HL-60 (cell line): ENCODE data around the gene CLSTN3.

Experiments used
- GABPA ChIP-seq: IDR thresholded peaks from 2 replicates; pipeline ENCODE4 v1.6.1; 2012; ENCODE audit warnings: low read depth
- TF ChIP-seq, protein P1 (sequence below): IDR thresholded peaks from one replicate; pipeline ENCODE4 v1.5.1; 2011; ENCODE audit warnings: low read length, control low read depth, inconsistent platforms; ENCODE audit not compliant: insufficient read depth
- TF ChIP-seq, protein P2 (sequence below): IDR thresholded peaks from 2 replicates; pipeline ENCODE4 v1.6.1; 2012; ENCODE audit warnings: low read depth; ENCODE audit not compliant: insufficient replicate concordance

DNA sequence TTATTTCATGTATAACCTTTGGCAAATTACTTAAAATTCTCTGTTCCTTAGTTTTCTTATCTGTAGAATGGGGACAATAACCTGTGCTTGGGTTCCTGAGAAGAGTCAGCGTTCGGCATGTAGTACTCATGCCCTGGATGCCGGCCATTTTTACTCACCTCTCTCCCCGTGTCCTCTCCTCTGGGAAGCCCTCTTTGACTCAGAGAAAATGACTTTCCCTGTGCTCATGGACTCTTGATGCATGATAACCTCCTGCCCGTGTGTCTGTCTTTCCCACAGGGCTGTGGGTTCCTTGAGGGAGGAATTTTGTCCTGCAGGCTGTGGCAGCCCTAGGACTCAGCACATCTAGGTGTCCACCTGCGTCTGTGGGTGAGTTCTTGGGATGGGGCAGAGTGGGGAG, 15.3 kb upstream of the CLSTN3 start:
- TF ChIP-seq, protein P1, sequence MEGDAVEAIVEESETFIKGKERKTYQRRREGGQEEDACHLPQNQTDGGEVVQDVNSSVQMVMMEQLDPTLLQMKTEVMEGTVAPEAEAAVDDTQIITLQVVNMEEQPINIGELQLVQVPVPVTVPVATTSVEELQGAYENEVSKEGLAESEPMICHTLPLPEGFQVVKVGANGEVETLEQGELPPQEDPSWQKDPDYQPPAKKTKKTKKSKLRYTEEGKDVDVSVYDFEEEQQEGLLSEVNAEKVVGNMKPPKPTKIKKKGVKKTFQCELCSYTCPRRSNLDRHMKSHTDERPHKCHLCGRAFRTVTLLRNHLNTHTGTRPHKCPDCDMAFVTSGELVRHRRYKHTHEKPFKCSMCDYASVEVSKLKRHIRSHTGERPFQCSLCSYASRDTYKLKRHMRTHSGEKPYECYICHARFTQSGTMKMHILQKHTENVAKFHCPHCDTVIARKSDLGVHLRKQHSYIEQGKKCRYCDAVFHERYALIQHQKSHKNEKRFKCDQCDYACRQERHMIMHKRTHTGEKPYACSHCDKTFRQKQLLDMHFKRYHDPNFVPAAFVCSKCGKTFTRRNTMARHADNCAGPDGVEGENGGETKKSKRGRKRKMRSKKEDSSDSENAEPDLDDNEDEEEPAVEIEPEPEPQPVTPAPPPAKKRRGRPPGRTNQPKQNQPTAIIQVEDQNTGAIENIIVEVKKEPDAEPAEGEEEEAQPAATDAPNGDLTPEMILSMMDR: no peak
- no peak for TF ChIP-seq GABPA
- TF ChIP-seq, protein P2, sequence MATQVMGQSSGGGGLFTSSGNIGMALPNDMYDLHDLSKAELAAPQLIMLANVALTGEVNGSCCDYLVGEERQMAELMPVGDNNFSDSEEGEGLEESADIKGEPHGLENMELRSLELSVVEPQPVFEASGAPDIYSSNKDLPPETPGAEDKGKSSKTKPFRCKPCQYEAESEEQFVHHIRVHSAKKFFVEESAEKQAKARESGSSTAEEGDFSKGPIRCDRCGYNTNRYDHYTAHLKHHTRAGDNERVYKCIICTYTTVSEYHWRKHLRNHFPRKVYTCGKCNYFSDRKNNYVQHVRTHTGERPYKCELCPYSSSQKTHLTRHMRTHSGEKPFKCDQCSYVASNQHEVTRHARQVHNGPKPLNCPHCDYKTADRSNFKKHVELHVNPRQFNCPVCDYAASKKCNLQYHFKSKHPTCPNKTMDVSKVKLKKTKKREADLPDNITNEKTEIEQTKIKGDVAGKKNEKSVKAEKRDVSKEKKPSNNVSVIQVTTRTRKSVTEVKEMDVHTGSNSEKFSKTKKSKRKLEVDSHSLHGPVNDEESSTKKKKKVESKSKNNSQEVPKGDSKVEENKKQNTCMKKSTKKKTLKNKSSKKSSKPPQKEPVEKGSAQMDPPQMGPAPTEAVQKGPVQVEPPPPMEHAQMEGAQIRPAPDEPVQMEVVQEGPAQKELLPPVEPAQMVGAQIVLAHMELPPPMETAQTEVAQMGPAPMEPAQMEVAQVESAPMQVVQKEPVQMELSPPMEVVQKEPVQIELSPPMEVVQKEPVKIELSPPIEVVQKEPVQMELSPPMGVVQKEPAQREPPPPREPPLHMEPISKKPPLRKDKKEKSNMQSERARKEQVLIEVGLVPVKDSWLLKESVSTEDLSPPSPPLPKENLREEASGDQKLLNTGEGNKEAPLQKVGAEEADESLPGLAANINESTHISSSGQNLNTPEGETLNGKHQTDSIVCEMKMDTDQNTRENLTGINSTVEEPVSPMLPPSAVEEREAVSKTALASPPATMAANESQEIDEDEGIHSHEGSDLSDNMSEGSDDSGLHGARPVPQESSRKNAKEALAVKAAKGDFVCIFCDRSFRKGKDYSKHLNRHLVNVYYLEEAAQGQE: no peak
